Airway epithelial cell (primary cell): ENCODE measurements around the gene NCAPG2. TPM values are rescaled to one million over a fixed set of nuclear protein-coding genes. Genes with fewer than 3 reads are reported as not detected.

Experiments
- total RNA-seq: library from RNA; depleted of rRNA; stranded (reverse); fragments of >200 nt; gene quantifications from 2 replicates; pipeline ENCODE4 v1.2.3, GENCODE V29; 2015

Gene NCAPG2, protein sequence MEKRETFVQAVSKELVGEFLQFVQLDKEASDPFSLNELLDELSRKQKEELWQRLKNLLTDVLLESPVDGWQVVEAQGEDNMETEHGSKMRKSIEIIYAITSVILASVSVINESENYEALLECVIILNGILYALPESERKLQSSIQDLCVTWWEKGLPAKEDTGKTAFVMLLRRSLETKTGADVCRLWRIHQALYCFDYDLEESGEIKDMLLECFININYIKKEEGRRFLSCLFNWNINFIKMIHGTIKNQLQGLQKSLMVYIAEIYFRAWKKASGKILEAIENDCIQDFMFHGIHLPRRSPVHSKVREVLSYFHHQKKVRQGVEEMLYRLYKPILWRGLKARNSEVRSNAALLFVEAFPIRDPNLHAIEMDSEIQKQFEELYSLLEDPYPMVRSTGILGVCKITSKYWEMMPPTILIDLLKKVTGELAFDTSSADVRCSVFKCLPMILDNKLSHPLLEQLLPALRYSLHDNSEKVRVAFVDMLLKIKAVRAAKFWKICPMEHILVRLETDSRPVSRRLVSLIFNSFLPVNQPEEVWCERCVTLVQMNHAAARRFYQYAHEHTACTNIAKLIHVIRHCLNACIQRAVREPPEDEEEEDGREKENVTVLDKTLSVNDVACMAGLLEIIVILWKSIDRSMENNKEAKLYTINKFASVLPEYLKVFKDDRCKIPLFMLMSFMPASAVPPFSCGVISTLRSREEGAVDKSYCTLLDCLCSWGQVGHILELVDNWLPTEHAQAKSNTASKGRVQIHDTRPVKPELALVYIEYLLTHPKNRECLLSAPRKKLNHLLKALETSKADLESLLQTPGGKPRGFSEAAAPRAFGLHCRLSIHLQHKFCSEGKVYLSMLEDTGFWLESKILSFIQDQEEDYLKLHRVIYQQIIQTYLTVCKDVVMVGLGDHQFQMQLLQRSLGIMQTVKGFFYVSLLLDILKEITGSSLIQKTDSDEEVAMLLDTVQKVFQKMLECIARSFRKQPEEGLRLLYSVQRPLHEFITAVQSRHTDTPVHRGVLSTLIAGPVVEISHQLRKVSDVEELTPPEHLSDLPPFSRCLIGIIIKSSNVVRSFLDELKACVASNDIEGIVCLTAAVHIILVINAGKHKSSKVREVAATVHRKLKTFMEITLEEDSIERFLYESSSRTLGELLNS
- 18.5 and 22.4 TPM in 2 replicates for total RNA-seq

GRCh38 chr7:158704524-158705233 lies at the start of gene NCAPG2:
TSS of gene NCAPG2 (minus strand) at chr7:158704804. CDS start at chr7:158701899, 2,905 bp downstream.

DNA sequence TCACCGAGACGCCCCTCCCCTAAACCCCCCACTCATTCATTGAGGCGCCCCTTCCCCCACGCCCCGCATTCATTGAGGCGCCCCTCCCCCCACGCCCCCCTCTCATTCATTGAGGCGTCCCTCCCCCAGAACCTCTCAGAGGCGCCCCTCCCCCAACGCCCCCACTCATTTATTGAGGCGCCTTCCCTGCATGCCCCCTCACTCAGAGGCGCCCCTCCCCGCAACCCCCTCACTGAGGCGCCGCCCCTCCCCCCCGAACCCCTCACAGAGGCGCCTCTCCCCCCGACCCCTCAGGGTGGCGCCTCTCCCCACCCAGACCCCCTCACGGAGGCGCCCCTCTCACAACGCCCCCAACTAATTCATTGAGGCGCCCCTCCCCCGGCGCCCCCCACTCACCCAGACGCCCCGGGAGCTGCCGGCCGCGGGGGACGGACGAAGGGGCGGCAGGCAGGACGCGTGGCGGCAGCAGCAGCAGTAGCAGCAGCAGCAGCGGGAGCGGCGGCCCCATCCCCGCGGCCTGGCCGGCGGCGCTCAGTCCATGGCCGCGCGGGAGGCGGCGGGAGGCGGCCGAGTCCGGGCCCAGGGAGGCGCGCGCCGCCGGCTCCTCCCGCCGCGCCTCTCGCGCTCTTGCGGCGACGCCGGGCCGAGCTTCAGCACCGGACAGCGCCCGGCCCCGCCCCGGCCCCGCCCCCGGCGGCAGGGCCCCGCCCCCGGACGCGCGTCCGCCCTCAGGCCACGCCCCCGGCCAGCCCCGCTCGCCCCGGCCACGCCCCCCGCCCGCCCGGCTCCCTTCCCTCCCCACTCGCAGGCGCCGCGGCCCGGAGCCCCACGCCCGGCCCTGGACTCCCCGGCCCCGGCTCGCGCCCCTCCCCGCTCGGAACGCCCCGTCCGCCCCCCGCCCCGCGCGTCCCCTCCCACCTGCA lies 117.2 kb downstream of the NCAPG2 start, which contains the start of gene PTPRN2:
TSS of gene PTPRN2 (minus strand) at position 662 of the 923 bp plus-strand sequence.

Other genes starting within 250 kb of the NCAPG2 start
- 0.28 and 1.1 TPM in 2 replicates for gene PTPRN2, start 117.0 kb downstream of the NCAPG2 start, total RNA-seq
- 56.2 and 62.6 TPM in 2 replicates for gene ESYT2, start 124.7 kb upstream of the NCAPG2 start, total RNA-seq
- 2.6 and 5.7 TPM in 2 replicates for gene DYNC2I1, start 151.8 kb upstream of the NCAPG2 start, total RNA-seq